CD8-positive, alpha-beta memory T cell (primary cell): ENCODE data around the gene ISX. TPM values are rescaled to one million over a fixed set of nuclear protein-coding genes. Genes with fewer than 3 reads are reported as not detected.

Source experiments
- CTCF ChIA-PET: fragments of 350-600 bp; sonication (Branson Sonifier 250); formaldehyde crosslinking; loops from one replicate; lab custom pipeline; 2021; ENCODE audit warnings: antibody characterized with exemption; lab: Charles Lee
- POLR2A ChIA-PET: fragments of 350-600 bp; sonication (Branson Sonifier 250); formaldehyde crosslinking; loops from one replicate; lab custom pipeline; 2021; ENCODE audit warnings: antibody characterized with exemption; lab: Charles Lee
- DNase-seq, 5 donors: peaks; one replicate each; pipeline versions ENCODE4 v3.0.0 to v3.0.0-alpha.2; 2020 to 2022; ENCODE audit warnings: mixed read lengths in 1 of 5
- H3K27ac ChIP-seq: one replicate; pipeline ENCODE4 v1.7.0; 2013; ENCODE audit warnings: low read depth, mild to moderate bottlenecking, low read length, moderate library complexity
- H3K27me3 ChIP-seq: 2 replicates; pipeline ENCODE4 v1.7.0; 2013; ENCODE audit warnings: low read length, mild to moderate bottlenecking; ENCODE audit not compliant: insufficient read depth, poor library complexity, severe bottlenecking
- H3K36me3 ChIP-seq: 2 replicates; pipeline ENCODE4 v1.7.0; 2013; ENCODE audit warnings: mild to moderate bottlenecking, low read length, moderate library complexity; ENCODE audit not compliant: insufficient read depth
- H3K4me1 ChIP-seq: 2 replicates; pipeline ENCODE4 v1.7.0; 2013; ENCODE audit warnings: mild to moderate bottlenecking, low read length, moderate library complexity; ENCODE audit not compliant: insufficient read depth
- H3K4me3 ChIP-seq: 2 replicates; pipeline ENCODE4 v1.7.0; 2013; ENCODE audit warnings: mild to moderate bottlenecking, low read length
- H3K9me3 ChIP-seq: 2 replicates; pipeline ENCODE4 v1.7.0; 2013; ENCODE audit warnings: mild to moderate bottlenecking, low read length
- H3K27ac Mint-ChIP-seq, 8 donors: one replicate each; pipeline ENCODE4 v1.8.0; 2020 to 2021; ENCODE audit warnings: mixed read lengths in 8 of 8, mild to moderate bottlenecking in 6 of 8, inconsistent platforms in 3 of 8, moderate library complexity in 3 of 8
- H3K27me3 Mint-ChIP-seq, 2 donors: one replicate each; pipeline ENCODE4 v1.8.0; 2020 to 2021; ENCODE audit warnings: mixed read lengths in 2 of 2, mild to moderate bottlenecking in 1 of 2, moderate library complexity in 1 of 2
- H3K36me3 Mint-ChIP-seq, 3 donors: one replicate each; pipeline ENCODE4 v1.8.0; 2020 to 2021; ENCODE audit warnings: mixed read lengths in 3 of 3, inconsistent platforms in 1 of 3, mild to moderate bottlenecking in 1 of 3
- H3K4me1 Mint-ChIP-seq, 3 donors: one replicate each; pipeline ENCODE4 v1.8.0; 2020 to 2021; ENCODE audit warnings: mixed read lengths in 3 of 3, inconsistent platforms in 1 of 3, mild to moderate bottlenecking in 1 of 3
- H3K4me3 Mint-ChIP-seq, 7 donors: one replicate each; pipeline ENCODE4 v1.8.0; 2020 to 2021; ENCODE audit warnings: mixed read lengths in 7 of 7, mild to moderate bottlenecking in 6 of 7, moderate library complexity in 4 of 7, inconsistent platforms in 2 of 7
- H3K9me3 Mint-ChIP-seq, 5 donors: one replicate each; pipeline ENCODE4 v1.8.0; 2020 to 2022; ENCODE audit warnings: mixed read lengths in 5 of 5, mild to moderate bottlenecking in 3 of 5, moderate library complexity in 2 of 5, inconsistent platforms in 1 of 5
- polyA plus RNA-seq: library from polyadenylated mRNA; unstranded; fragments of 300-500 nt; fragmentation: Illumina TruSeq; gene quantifications from one replicate; pipeline ENCODE4 v1.2.3, GENCODE V29; 2021
- total RNA-seq, 2 experiments: library from RNA; stranded (reverse); gene quantifications; one replicate each; pipeline ENCODE4 v1.2.3, GENCODE V29; 2021

Gene ISX
- total and polyA plus RNA-seq, 3 experiments from 2014 or later = not detected

GRCh38 chr22:35054064-35054463, 11.9 kb upstream of the ISX start:
- no peaks in the 10 kb centered on the region for H3K36me3 Mint-ChIP-seq
- H3K27ac Mint-ChIP-seq = no peak overlapping the region
- H3K27me3 Mint-ChIP-seq = peaks cover 7 to 24% of the 10 kb centered on the region in 2 donors
- no peaks in the 10 kb centered on the region for H3K27me3 ChIP-seq
- no peak overlapping the region for H3K4me3 Mint-ChIP-seq
- H3K36me3 ChIP-seq = no peaks in the 10 kb centered on the region
- no peaks in the 10 kb centered on the region for H3K9me3 ChIP-seq
- H3K4me3 ChIP-seq = no peak overlapping the region
- peaks cover 0 to 6% (median 2%) of the 10 kb centered on the region in 5 donors for H3K9me3 Mint-ChIP-seq
- no peak overlapping the region for H3K27ac ChIP-seq
- no peak for DNase-seq
- ChIA-PET CTCF (no interaction called here), POLR2A (interaction anchor here (0.6 kb wide), 1 partner anchor 14 kb away, joined by 3 read pairs; no protein-coding TSS in a partner anchor)
- no peaks in the 10 kb centered on the region for H3K4me1 Mint-ChIP-seq
- H3K4me1 ChIP-seq = no peaks in the 10 kb centered on the region

DNA sequence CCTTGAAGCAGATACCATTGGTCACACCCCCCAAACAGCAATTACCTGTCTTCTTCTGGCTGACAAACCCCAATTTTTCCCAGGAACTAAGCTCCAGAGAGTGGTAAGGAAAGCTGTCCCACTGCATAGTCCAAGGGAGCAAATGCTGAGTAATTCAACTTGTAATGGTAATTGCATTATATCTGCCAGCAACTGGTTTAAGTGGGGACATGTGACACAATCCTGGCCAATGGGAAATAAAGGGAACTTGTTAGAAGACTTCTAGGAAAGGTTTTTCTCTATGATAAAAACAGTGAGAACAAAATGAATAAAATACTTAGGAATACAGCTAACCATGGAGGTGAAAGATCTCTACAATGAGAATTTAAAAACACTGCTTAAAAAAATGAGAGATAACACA, 9.5 kb upstream of the ISX start:
- H3K9me3 Mint-ChIP-seq = peaks cover 0 to 7% (median 3%) of the 10 kb centered on the region in 5 donors
- Histone ChIP-seq H3K4me3 (no peak overlapping the region), H3K27me3 (no peaks in the 10 kb centered on the region), H3K9me3 (no peaks in the 10 kb centered on the region), H3K27ac (no peak overlapping the region), H3K4me1 (no peaks in the 10 kb centered on the region), H3K36me3 (no peaks in the 10 kb centered on the region)
- H3K4me1 Mint-ChIP-seq = no peaks in the 10 kb centered on the region
- POLR2A ChIA-PET = no interaction called here
- DNase-seq = no peak
- CTCF ChIA-PET = no interaction called here
- no peak overlapping the region for H3K4me3 Mint-ChIP-seq
- peaks cover 2 to 22% of the 10 kb centered on the region in 2 donors for H3K27me3 Mint-ChIP-seq
- H3K27ac Mint-ChIP-seq = no peak overlapping the region
- H3K36me3 Mint-ChIP-seq = no peaks in the 10 kb centered on the region

DNA sequence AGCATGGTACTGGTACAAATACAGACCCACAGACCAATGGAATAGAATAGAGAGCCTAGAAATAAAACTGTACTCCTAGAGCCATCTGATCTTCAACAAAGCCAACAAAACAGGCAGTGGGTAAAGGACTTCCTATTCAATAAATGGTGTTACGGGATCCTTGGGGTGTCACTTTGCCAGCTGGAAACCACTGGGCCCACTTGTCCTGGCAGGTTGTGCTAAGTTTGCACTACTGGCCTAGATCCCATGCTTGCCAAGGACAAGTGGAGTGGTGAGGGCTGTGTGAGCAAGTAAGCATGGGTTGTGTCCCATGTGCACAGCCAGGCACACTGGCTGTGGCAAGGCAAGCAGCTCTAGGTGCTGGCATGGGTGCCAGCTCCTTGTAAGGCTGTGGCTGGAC, 8.8 kb upstream of the ISX start:
- peaks cover 2 to 22% of the 10 kb centered on the region in 2 donors for H3K27me3 Mint-ChIP-seq
- no peaks in the 10 kb centered on the region for H3K27me3 ChIP-seq
- H3K36me3 Mint-ChIP-seq = no peaks in the 10 kb centered on the region
- no peak for DNase-seq
- H3K9me3 Mint-ChIP-seq = peaks cover 0 to 7% (median 3%) of the 10 kb centered on the region in 5 donors
- ChIA-PET POLR2A (no interaction called here), CTCF (no interaction called here)
- H3K4me1 ChIP-seq = no peaks in the 10 kb centered on the region
- H3K4me3 Mint-ChIP-seq = no peak overlapping the region
- H3K4me1 Mint-ChIP-seq = no peaks in the 10 kb centered on the region
- H3K36me3 ChIP-seq = no peaks in the 10 kb centered on the region
- H3K27ac Mint-ChIP-seq = no peak overlapping the region
- no peak overlapping the region for H3K4me3 ChIP-seq
- no peaks in the 10 kb centered on the region for H3K9me3 ChIP-seq
- H3K27ac ChIP-seq = no peak overlapping the region

GRCh38 chr22:35059632-35060031, 6.3 kb upstream of the ISX start:
- Histone ChIP-seq H3K4me3 (no peak overlapping the region), H3K36me3 (no peaks in the 10 kb centered on the region), H3K9me3 (no peaks in the 10 kb centered on the region), H3K27me3 (no peaks in the 10 kb centered on the region), H3K4me1 (no peaks in the 10 kb centered on the region), H3K27ac (no peak overlapping the region)
- no peak for DNase-seq
- peaks cover 0 to 12% of the 10 kb centered on the region in 2 donors for H3K27me3 Mint-ChIP-seq
- ChIA-PET CTCF (no interaction called here), POLR2A (no interaction called here)
- H3K4me3 Mint-ChIP-seq = no peak overlapping the region
- no peaks in the 10 kb centered on the region for H3K36me3 Mint-ChIP-seq
- no peak overlapping the region for H3K27ac Mint-ChIP-seq
- H3K4me1 Mint-ChIP-seq = no peaks in the 10 kb centered on the region
- peaks cover 0 to 7% (median 3%) of the 10 kb centered on the region in 5 donors for H3K9me3 Mint-ChIP-seq

DNA sequence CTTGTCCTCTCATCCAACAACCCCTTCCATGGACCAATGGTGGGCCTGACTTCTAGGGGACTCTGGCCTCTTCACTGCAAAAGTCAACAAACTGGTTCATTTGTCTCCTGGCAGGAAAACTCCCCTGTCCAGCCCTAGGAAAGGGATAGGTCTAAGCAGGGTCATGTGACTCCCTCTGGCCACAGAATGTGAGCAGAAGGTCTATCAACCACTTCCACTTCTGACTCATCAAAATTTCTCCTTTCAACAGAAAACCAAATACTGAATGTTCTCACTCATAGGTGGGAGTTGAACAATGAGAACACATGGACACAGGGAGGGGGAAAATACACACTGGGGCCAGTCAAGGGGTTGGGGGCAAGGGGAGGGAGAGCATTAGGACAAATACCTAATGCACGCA, 1.3 kb upstream of the ISX start:
- Mint-ChIP-seq H3K27ac (no peak overlapping the region), H3K27me3 (peaks cover 8 to 9% of the 10 kb centered on the region in 2 donors), H3K9me3 (peaks cover 0 to 1% (median 0%) of the 10 kb centered on the region in 5 donors), H3K4me1 (no peaks in the 10 kb centered on the region), H3K36me3 (no peaks in the 10 kb centered on the region), H3K4me3 (no peak overlapping the region)
- DNase-seq = no peak
- ChIA-PET POLR2A (no interaction called here), CTCF (no interaction called here)
- H3K27ac ChIP-seq = no peak overlapping the region
- H3K4me3 ChIP-seq = no peak overlapping the region
- H3K9me3 ChIP-seq = no peaks in the 10 kb centered on the region
- H3K27me3 ChIP-seq = no peaks in the 10 kb centered on the region
- H3K4me1 ChIP-seq = no peaks in the 10 kb centered on the region
- H3K36me3 ChIP-seq = no peaks in the 10 kb centered on the region

DNA sequence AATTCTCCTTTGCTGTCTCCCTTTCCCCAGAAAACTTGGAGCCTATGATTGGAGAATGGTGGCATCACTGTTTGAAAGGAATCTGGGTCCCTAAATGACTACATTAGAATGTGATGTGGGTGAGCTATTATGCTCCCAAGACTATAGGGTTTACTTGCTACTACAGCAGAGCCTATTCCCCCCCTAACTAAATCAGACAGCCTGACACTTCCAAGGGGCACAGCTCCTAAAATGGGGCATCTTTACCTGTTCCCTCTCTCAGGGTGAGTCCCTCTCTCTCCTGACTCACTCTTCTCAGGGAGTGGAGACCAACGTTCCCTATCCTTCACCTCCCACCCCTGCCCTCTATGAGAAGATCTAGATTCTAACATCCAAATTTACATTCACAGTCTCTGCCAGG, 775 bp upstream of the ISX start:
- DNase-seq = no peak
- Mint-ChIP-seq H3K4me3 (no peak overlapping the region), H3K9me3 (no peaks in the 10 kb centered on the region), H3K27me3 (peaks cover 7 to 8% of the 10 kb centered on the region in 2 donors), H3K27ac (no peak overlapping the region), H3K4me1 (no peaks in the 10 kb centered on the region), H3K36me3 (no peaks in the 10 kb centered on the region)
- CTCF ChIA-PET = no interaction called here
- no peaks in the 10 kb centered on the region for H3K36me3 ChIP-seq
- H3K4me1 ChIP-seq = no peaks in the 10 kb centered on the region
- POLR2A ChIA-PET = no interaction called here
- H3K9me3 ChIP-seq = no peaks in the 10 kb centered on the region
- no peak overlapping the region for H3K4me3 ChIP-seq
- no peak overlapping the region for H3K27ac ChIP-seq
- no peaks in the 10 kb centered on the region for H3K27me3 ChIP-seq

- no peaks in the 10 kb centered on the region for H3K4me1 Mint-ChIP-seq
- DNase-seq = no peak
- no peak overlapping the region for H3K27ac Mint-ChIP-seq
- H3K4me1 ChIP-seq = no peaks in the 10 kb centered on the region
- H3K27ac ChIP-seq = no peak overlapping the region
- no peak overlapping the region for H3K4me3 ChIP-seq
- H3K9me3 ChIP-seq = no peaks in the 10 kb centered on the region
- no peaks in the 10 kb centered on the region for H3K36me3 Mint-ChIP-seq
- H3K27me3 Mint-ChIP-seq = peaks cover 7 to 10% of the 10 kb centered on the region in 2 donors
- POLR2A ChIA-PET = no interaction called here
- H3K9me3 Mint-ChIP-seq = no peaks in the 10 kb centered on the region
- no peak overlapping the region for H3K4me3 Mint-ChIP-seq
- no peaks in the 10 kb centered on the region for H3K27me3 ChIP-seq
- no peaks in the 10 kb centered on the region for H3K36me3 ChIP-seq
- CTCF ChIA-PET = no interaction called here
These were observed 810 bp downstream of the ISX start for GRCh38 chr22:35066768-35067167.

- Mint-ChIP-seq H3K27ac (no peak overlapping the region), H3K9me3 (no peaks in the 10 kb centered on the region), H3K36me3 (no peaks in the 10 kb centered on the region), H3K27me3 (peaks cover 6 to 10% of the 10 kb centered on the region in 2 donors), H3K4me3 (no peak overlapping the region), H3K4me1 (no peaks in the 10 kb centered on the region)
- Histone ChIP-seq H3K9me3 (no peaks in the 10 kb centered on the region), H3K36me3 (no peaks in the 10 kb centered on the region), H3K4me3 (no peak overlapping the region), H3K4me1 (no peaks in the 10 kb centered on the region), H3K27ac (no peak overlapping the region), H3K27me3 (no peaks in the 10 kb centered on the region)
- ChIA-PET CTCF (no interaction called here), POLR2A (no interaction called here)
- no peak for DNase-seq
These were observed 3.6 kb downstream of the ISX start for GRCh38 chr22:35069541-35069940.
